CD14-positive monocyte (primary cell): Measurements from ENCODE around the gene ACMSD. TPM values are rescaled to one million over a fixed set of nuclear protein-coding genes. Genes with fewer than 3 reads are reported as not detected.
A peak's percentile ranks its signal among the peaks of the same experiment; 100 is the strongest.

Experiments
- DNase-seq, 3 donors: peaks; one replicate each; pipeline ENCODE4 v3.0.0-alpha.2; 2011 to 2022
- H2AFZ ChIP-seq: 2 replicates; pipeline ENCODE4 v1.6.0; 2012; ENCODE audit warnings: mild to moderate bottlenecking, low read depth, low read length, inconsistent platforms; ENCODE audit not compliant: insufficient read depth, poor library complexity, severe bottlenecking
- H3K27ac ChIP-seq, 2 donors: 1 replicate in 1 of 2; 2 replicates in 1 of 2; pipeline ENCODE4 v1.5.1; 2012 to 2013; ENCODE audit warnings: low read length in 2 of 2, control low read depth in 1 of 2, inconsistent platforms in 1 of 2, low read depth in 1 of 2, mild to moderate bottlenecking in 1 of 2
- H3K27me3 ChIP-seq, 2 donors: one replicate each; pipeline versions ENCODE4 v1.6.0 to v1.6.1; 2011 to 2013; ENCODE audit warnings: low read length in 2 of 2; ENCODE audit not compliant: control insufficient read depth in 2 of 2, insufficient read depth in 2 of 2
- H3K36me3 ChIP-seq, 2 donors: replicated peaks in 1 of 2; 1 replicate in 1 of 2; 2 replicates in 1 of 2; pipeline versions ENCODE4 v1.5.1 to v1.6.1; 2012 to 2013; ENCODE audit warnings: low read length in 2 of 2, control low read depth in 1 of 2, inconsistent platforms in 1 of 2, mild to moderate bottlenecking in 1 of 2; ENCODE audit not compliant: insufficient read depth in 2 of 2, control insufficient read depth in 1 of 2
- H3K4me1 ChIP-seq, 2 donors: 1 replicate in 1 of 2; 2 replicates in 1 of 2; pipeline versions ENCODE4 v1.5.1 to v1.6.1; 2012 to 2013; ENCODE audit warnings: low read length in 2 of 2, control low read depth in 1 of 2, inconsistent platforms in 1 of 2, mild to moderate bottlenecking in 1 of 2, moderate library complexity in 1 of 2; ENCODE audit not compliant: insufficient read depth in 2 of 2, control insufficient read depth in 1 of 2
- H3K4me2 ChIP-seq: replicated peaks from 2 replicates; pipeline ENCODE3; 2012; ENCODE audit warnings: low read length, moderate library complexity, mild to moderate bottlenecking; ENCODE audit not compliant: poor library complexity, severe bottlenecking; ENCODE audit errors: extremely low read depth
- H3K4me3 ChIP-seq, 3 experiments: fragments of 200-600 bp in 1 of 3; sonication (generic) in 1 of 3; replicated peaks in 1 of 3; 1 replicate in 2 of 3; 2 replicates in 1 of 3; pipeline ENCODE4 v1.5.1; 2011 to 2013; ENCODE audit warnings: low read length in 3 of 3, mild to moderate bottlenecking in 3 of 3, control low read depth in 2 of 3, low read depth in 2 of 3, inconsistent platforms in 1 of 3, moderate library complexity in 1 of 3
- H3K79me2 ChIP-seq: 2 replicates; pipeline ENCODE4 v1.6.0; 2012; ENCODE audit warnings: mild to moderate bottlenecking, control low read depth, inconsistent platforms, low read length, moderate library complexity; ENCODE audit not compliant: insufficient read depth
- H3K9ac ChIP-seq: 2 replicates; pipeline ENCODE4 v1.6.0; 2017; ENCODE audit warnings: low read length, mild to moderate bottlenecking; ENCODE audit not compliant: insufficient read depth, poor library complexity, severe bottlenecking
- H3K9me3 ChIP-seq, 2 donors: replicated peaks in 1 of 2; 1 replicate in 1 of 2; 2 replicates in 1 of 2; pipeline versions ENCODE4 v1.5.1 to v1.6.1; 2012 to 2013; ENCODE audit warnings: low read length in 2 of 2, control low read depth in 1 of 2; ENCODE audit not compliant: control insufficient read depth in 1 of 2, insufficient read depth in 1 of 2
- H4K20me1 ChIP-seq: 2 replicates; pipeline ENCODE4 v1.6.0; 2012; ENCODE audit warnings: mild to moderate bottlenecking, low read length, control low read depth, moderate library complexity; ENCODE audit not compliant: insufficient read depth
- H3K27ac Mint-ChIP-seq, 7 donors: one replicate each; pipeline ENCODE4 v1.8.0; 2020; ENCODE audit warnings: mild to moderate bottlenecking in 7 of 7, mixed read lengths in 7 of 7, moderate library complexity in 6 of 7, inconsistent platforms in 2 of 7
- H3K27me3 Mint-ChIP-seq, 3 donors: one replicate each; pipeline ENCODE4 v1.8.0; 2021 to 2022; ENCODE audit warnings: low read depth in 3 of 3, mild to moderate bottlenecking in 3 of 3, mixed read lengths in 3 of 3, moderate library complexity in 3 of 3, inconsistent platforms in 1 of 3
- H3K36me3 Mint-ChIP-seq, 2 donors: one replicate each; pipeline ENCODE4 v1.8.0; 2020; ENCODE audit warnings: mixed read lengths in 2 of 2, inconsistent platforms in 1 of 2, mild to moderate bottlenecking in 1 of 2
- H3K4me1 Mint-ChIP-seq: one replicate; pipeline ENCODE4 v1.8.0; 2020; ENCODE audit warnings: mild to moderate bottlenecking, mixed read lengths
- H3K4me3 Mint-ChIP-seq, 2 donors: one replicate each; pipeline ENCODE4 v1.8.0; 2020; ENCODE audit warnings: mild to moderate bottlenecking in 2 of 2, mixed read lengths in 2 of 2, moderate library complexity in 1 of 2
- H3K9me3 Mint-ChIP-seq, 7 donors: one replicate each; pipeline ENCODE4 v1.8.0; 2020 to 2022; ENCODE audit warnings: mixed read lengths in 7 of 7, mild to moderate bottlenecking in 6 of 7, moderate library complexity in 6 of 7, inconsistent platforms in 2 of 7
- WGBS: methylation state at CpG from one replicate; pipeline ENCODE4 v1.1.5; 2013; ENCODE audit warnings: missing lambda C conversion rate; ENCODE audit not compliant: insufficient coverage; 5-methylcytosine and 5-hydroxymethylcytosine counted together
- intact Hi-C, 2 donors: fragments of 100-400 bp; cut with micrococcal nuclease; formaldehyde crosslinking; loops; one replicate each; pipeline versions ENCODE4 v1.15.0 to v1.15.1; 2023
- polyA minus RNA-seq: library from RNA; depleted of rRNA, polyadenylated mRNA; stranded (reverse); fragments of >200 nt; gene quantifications from 2 replicates; pipeline ENCODE4 v1.2.3, GENCODE V29; 2012
- polyA plus RNA-seq, 3 donors: library from polyadenylated mRNA; depleted of rRNA in 1 of 3; unstranded in 2 of 3; stranded (reverse) in 1 of 3; fragments of 300-500 nt in 2 of 3; fragments of >200 nt in 1 of 3; fragmentation: Illumina TruSeq in 2 of 3; gene quantifications; 1 replicate in 2 of 3; 2 replicates in 1 of 3; pipeline ENCODE4 v1.2.3, GENCODE V29; 2012 to 2021
- total RNA-seq, 12 experiments: library from RNA in 1 of 12; stranded (reverse) in 1 of 12; fragments of 120-200 nt in 1 of 12; gene quantifications; one replicate each; pipeline ENCODE4 v1.2.4 and lab custom pipeline; 2013 to 2026; ENCODE audit warnings: mixed read lengths in 6 of 12, inconsistent platforms in 1 of 12
- TF ChIP-seq, protein P1 (sequence below): fragments of 200-600 bp; IDR thresholded peaks from one replicate; pipeline ENCODE4 v1.8.0; 2022; ENCODE audit warnings: antibody characterized with exemption, mild to moderate bottlenecking

ACMSD gene
- not detected for total RNA-seq (2013)
- polyA plus RNA-seq (not detected), polyA minus RNA-seq (not detected in 2 replicates), total RNA-seq (lab: John Stamatoyannopoulos, UW) (0 to 1.0 (median 0) reads per million in 11 experiments)

DNA sequence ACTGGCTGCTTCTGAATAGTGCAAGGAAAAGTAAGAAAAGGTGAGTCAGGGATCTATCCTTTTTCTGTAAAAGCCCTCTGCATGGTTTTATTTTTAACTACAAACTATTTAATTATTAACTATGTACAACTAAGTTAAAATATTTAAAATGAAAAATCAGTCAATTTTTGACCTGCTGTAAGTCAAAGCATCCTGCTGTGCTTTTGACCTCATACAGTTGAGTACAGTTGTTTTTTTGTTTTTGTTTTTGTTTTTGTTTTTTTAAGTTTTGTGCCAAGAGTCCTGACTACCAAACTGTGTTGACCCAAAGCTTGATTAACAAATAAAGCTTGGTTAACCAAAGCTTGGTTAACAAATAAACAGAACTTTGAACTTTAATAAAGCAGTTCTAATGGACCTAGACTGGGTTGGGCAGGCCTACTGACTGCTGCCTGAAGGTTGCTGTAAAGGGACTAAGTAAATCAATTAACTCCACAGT is at the start of gene ACMSD:
Gene ACMSD (plus strand): TSS at position 474 of the 478 bp plus-strand sequence. CDS start 67 bp downstream, outside the sequence.
- H3K9me3 Mint-ChIP-seq: peaks cover 3 to 13% (median 10%) of the 10 kb centered on the region in 7 donors
- no peak within 1 kb of the TSS for H3K4me3 Mint-ChIP-seq
- peaks cover 2 to 6% (median 2%) of the 10 kb centered on the region in 3 donors for H3K27me3 Mint-ChIP-seq
- H3K4me3 ChIP-seq: no peak within 1 kb of the TSS
- no peak for DNase-seq
- H3K9ac ChIP-seq: no peak within 1 kb of the TSS
- H3K27me3 ChIP-seq: no peaks in the 10 kb centered on the region
- H3K27ac ChIP-seq: no peak within 1 kb of the TSS
- no peaks in the 10 kb centered on the region for H4K20me1 ChIP-seq
- H2AFZ ChIP-seq: no peak within 1 kb of the TSS
- no peaks in the 10 kb centered on the region for H3K4me1 ChIP-seq
- intact Hi-C loops: no loop called here
- H3K4me1 Mint-ChIP-seq: no peaks in the 10 kb centered on the region
- TF ChIP-seq, protein P1, sequence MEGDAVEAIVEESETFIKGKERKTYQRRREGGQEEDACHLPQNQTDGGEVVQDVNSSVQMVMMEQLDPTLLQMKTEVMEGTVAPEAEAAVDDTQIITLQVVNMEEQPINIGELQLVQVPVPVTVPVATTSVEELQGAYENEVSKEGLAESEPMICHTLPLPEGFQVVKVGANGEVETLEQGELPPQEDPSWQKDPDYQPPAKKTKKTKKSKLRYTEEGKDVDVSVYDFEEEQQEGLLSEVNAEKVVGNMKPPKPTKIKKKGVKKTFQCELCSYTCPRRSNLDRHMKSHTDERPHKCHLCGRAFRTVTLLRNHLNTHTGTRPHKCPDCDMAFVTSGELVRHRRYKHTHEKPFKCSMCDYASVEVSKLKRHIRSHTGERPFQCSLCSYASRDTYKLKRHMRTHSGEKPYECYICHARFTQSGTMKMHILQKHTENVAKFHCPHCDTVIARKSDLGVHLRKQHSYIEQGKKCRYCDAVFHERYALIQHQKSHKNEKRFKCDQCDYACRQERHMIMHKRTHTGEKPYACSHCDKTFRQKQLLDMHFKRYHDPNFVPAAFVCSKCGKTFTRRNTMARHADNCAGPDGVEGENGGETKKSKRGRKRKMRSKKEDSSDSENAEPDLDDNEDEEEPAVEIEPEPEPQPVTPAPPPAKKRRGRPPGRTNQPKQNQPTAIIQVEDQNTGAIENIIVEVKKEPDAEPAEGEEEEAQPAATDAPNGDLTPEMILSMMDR: no peak
- H3K9me3 ChIP-seq: peaks cover 0 to 4% of the 10 kb centered on the region in 2 donors
- H3K36me3 ChIP-seq: no peaks in the 10 kb centered on the region
- H3K27ac Mint-ChIP-seq: no peak within 1 kb of the TSS
- H3K79me2 ChIP-seq: no peaks in the 10 kb centered on the region
- no peaks in the 10 kb centered on the region for H3K36me3 Mint-ChIP-seq
- H3K4me2 ChIP-seq: no peak within 1 kb of the TSS

DNA sequence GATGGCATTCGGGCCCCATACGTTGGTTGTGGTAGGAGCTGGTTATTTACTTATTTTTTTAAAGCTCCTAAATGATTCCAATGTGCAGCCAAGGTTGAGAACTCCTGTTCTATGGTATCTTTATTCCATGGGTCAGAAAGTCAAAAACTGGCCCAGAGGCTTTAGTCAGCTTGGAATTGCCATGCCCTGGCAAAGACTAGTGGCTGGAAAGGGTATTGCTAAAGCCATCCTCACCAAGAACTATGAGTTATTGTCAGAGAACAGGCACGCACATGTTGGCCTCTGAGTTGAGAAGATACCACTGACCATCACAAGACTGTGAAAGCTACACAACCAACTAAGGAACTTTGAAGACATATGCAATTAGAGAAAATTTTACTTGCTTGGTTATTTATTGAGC is 47.9 kb upstream of the ACMSD start:
- no peak overlapping the region for H3K4me2 ChIP-seq
- no peak overlapping the region for H3K4me3 ChIP-seq
- no peak overlapping the region for H3K4me3 Mint-ChIP-seq
- no CpG with 5 or more reads among the region's 3 CpGs for WGBS
- H2AFZ ChIP-seq: no peak overlapping the region
- peaks cover 6 to 12% of the 10 kb centered on the region in 2 donors for H3K4me1 ChIP-seq
- intact Hi-C loops: no loop called here
- no peaks in the 10 kb centered on the region for H4K20me1 ChIP-seq
- DNase-seq: no peak
- peaks cover 12% of the 10 kb centered on the region for H3K4me1 Mint-ChIP-seq
- TF ChIP-seq, protein P1: peak; percentile 39
- no peak overlapping the region for H3K27ac Mint-ChIP-seq
- peaks cover 0 to 5% (median 2%) of the 10 kb centered on the region in 7 donors for H3K9me3 Mint-ChIP-seq
- no peaks in the 10 kb centered on the region for H3K79me2 ChIP-seq
- no peaks in the 10 kb centered on the region for H3K9me3 ChIP-seq
- no peaks in the 10 kb centered on the region for H3K36me3 Mint-ChIP-seq
- no peak overlapping the region for H3K9ac ChIP-seq
- H3K27ac ChIP-seq: no peak overlapping the region
- no peaks in the 10 kb centered on the region for H3K36me3 ChIP-seq
- peaks cover 0 to 3% of the 10 kb centered on the region in 2 donors for H3K27me3 ChIP-seq
- peaks cover 2 to 4% (median 2%) of the 10 kb centered on the region in 3 donors for H3K27me3 Mint-ChIP-seq
